SJCRH30 (cell line): ENCODE data around the gene OGFR. TPM values are rescaled to one million over a fixed set of nuclear protein-coding genes. Genes with fewer than 3 reads are reported as not detected.

Experiments
- DNase-seq, 2 experiments: peaks; one replicate each; pipeline ENCODE4 v3.0.0-alpha.2; 2015 to 2020
- H3K27ac ChIP-seq: fragments of 250-450 bp; sonication (Bioruptor Pico); 2 replicates; pipeline ENCODE4 v1.5.1; 2020; ENCODE audit warnings: mild to moderate bottlenecking, moderate library complexity
- H3K27me3 ChIP-seq: fragments of 250-450 bp; sonication (Bioruptor Pico); 2 replicates; pipeline ENCODE4 v1.5.1; 2020; ENCODE audit warnings: mild to moderate bottlenecking, moderate library complexity
- H3K36me3 ChIP-seq: fragments of 250-450 bp; sonication (Bioruptor Pico); 2 replicates; pipeline ENCODE4 v1.5.1; 2020; ENCODE audit warnings: mild to moderate bottlenecking, moderate library complexity
- H3K4me1 ChIP-seq: fragments of 250-450 bp; sonication (Bioruptor Pico); 2 replicates; pipeline ENCODE4 v1.5.1; 2020; ENCODE audit warnings: mild to moderate bottlenecking, moderate library complexity
- H3K4me3 ChIP-seq: fragments of 250-450 bp; sonication (Bioruptor Pico); 2 replicates; pipeline ENCODE4 v1.5.1; 2020; ENCODE audit warnings: mild to moderate bottlenecking, moderate library complexity
- H3K9me3 ChIP-seq: fragments of 250-450 bp; sonication (Bioruptor Pico); replicated peaks from 2 replicates; pipeline ENCODE4 v1.5.1; 2020; ENCODE audit warnings: mild to moderate bottlenecking, moderate library complexity
- total RNA-seq: library from RNA; depleted of rRNA; stranded (reverse); fragments of >200 nt; shearing (Covaris generic); gene quantifications from 2 replicates; pipeline ENCODE4 v1.2.3, GENCODE V29; 2014

The OGFR gene
- total RNA-seq, 1 experiment from 2014 or later = 49.0 TPM

- Histone ChIP-seq H3K27ac (no peak overlapping the region), H3K4me3 (no peak overlapping the region), H3K36me3 (peaks cover 26% of the 10 kb centered on the region), H3K4me1 (peaks cover 13% of the 10 kb centered on the region), H3K27me3 (no peaks in the 10 kb centered on the region), H3K9me3 (no peaks in the 10 kb centered on the region)
- no peak for DNase-seq
Measured at GRCh38 chr20:62797671-62798532, 6.7 kb upstream of the OGFR start.

- no peaks in the 10 kb centered on the region for H3K27me3 ChIP-seq
- no peak for DNase-seq
- H3K36me3 ChIP-seq = peaks cover 26% of the 10 kb centered on the region
- no peaks in the 10 kb centered on the region for H3K9me3 ChIP-seq
- no peak overlapping the region for H3K27ac ChIP-seq
- peaks cover 6% of the 10 kb centered on the region for H3K4me1 ChIP-seq
- no peak overlapping the region for H3K4me3 ChIP-seq
Measured at GRCh38 chr20:62799036-62799435, 5.6 kb upstream of the OGFR start.

DNA sequence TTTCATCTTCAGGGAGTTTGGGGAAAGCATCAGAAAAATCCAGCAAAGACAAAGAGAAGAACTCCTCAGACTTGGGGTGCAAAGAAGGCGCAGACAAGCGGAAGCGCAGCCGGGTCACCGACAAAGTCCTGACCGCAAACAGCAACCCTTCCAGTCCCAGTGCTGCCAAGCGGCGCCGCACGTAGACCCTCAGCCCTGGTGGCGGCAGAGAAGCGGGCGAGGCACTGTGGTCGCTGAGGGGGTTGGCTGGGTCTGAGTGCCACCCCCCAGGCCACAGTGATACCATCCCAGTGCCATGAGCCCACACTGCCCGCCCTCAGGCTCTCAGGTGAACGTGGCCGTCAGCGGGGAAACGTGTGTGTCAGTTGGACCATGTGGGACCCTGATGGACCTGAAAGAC lies 5.2 kb upstream of the OGFR start:
- Histone ChIP-seq H3K27me3 (no peaks in the 10 kb centered on the region), H3K27ac (no peak overlapping the region), H3K4me1 (peaks cover 6% of the 10 kb centered on the region), H3K9me3 (no peaks in the 10 kb centered on the region), H3K4me3 (no peak overlapping the region), H3K36me3 (peaks cover 26% of the 10 kb centered on the region)
- DNase-seq = no peak

GRCh38 chr20:62799873-62800272 lies 4.8 kb upstream of the OGFR start:
- Histone ChIP-seq H3K9me3 (no peaks in the 10 kb centered on the region), H3K4me1 (peaks cover 6% of the 10 kb centered on the region), H3K4me3 (no peak overlapping the region), H3K36me3 (peaks cover 26% of the 10 kb centered on the region), H3K27ac (no peak overlapping the region), H3K27me3 (no peaks in the 10 kb centered on the region)
- DNase-seq = no peak

- peaks cover 7% of the 10 kb centered on the region for H3K4me1 ChIP-seq
- H3K27me3 ChIP-seq = no peaks in the 10 kb centered on the region
- H3K9me3 ChIP-seq = no peaks in the 10 kb centered on the region
- H3K36me3 ChIP-seq = peaks cover 26% of the 10 kb centered on the region
- no peak overlapping the region for H3K27ac ChIP-seq
- no peak overlapping the region for H3K4me3 ChIP-seq
- no peak for DNase-seq
Measured at GRCh38 chr20:62800314-62801259, 4.0 kb upstream of the OGFR start.

DNA sequence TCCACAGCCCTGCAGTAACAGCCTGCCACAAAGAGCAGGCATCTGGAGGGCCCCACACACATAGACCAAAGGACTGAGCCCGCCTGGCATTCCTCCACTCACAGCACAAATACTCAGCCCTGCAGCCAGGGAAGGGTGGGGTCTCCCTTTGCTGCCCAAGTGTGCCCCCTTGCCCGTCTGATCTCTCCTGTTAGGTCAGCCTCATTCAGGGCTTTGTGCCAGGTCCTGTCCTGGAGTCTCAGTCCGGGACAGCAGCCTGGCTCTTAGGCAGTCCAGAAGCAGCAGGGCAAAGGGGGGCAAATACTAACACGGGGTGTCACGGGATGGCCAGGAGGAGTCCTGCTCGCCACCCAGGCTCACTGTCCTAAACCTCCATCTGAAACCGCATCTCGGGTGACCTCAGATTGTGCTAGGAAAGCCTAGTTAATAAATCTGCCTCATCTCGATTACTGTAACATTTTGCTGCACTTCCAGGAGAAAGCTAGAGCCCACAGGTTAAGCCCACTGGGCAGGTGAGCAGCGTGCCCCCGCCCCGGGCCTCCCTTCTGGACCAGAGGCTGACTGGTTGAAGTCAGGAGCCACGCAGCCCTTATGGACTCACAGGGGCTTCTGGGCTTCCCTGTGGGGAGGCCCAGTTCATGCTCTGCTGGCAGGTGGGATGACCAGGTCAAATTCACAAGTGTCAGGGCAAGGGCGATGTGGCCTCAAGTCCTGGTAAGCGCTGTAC lies 3.2 kb upstream of the OGFR start:
- H3K4me1 ChIP-seq = peaks cover 10% of the 10 kb centered on the region; the same call in 1 of the 2 replicates
- no peaks in the 10 kb centered on the region for H3K9me3 ChIP-seq
- H3K4me3 ChIP-seq = no peak overlapping the region
- peaks cover 26% of the 10 kb centered on the region for H3K36me3 ChIP-seq
- H3K27me3 ChIP-seq = no peaks in the 10 kb centered on the region
- no peak for DNase-seq
- H3K27ac ChIP-seq = no peak overlapping the region

DNA sequence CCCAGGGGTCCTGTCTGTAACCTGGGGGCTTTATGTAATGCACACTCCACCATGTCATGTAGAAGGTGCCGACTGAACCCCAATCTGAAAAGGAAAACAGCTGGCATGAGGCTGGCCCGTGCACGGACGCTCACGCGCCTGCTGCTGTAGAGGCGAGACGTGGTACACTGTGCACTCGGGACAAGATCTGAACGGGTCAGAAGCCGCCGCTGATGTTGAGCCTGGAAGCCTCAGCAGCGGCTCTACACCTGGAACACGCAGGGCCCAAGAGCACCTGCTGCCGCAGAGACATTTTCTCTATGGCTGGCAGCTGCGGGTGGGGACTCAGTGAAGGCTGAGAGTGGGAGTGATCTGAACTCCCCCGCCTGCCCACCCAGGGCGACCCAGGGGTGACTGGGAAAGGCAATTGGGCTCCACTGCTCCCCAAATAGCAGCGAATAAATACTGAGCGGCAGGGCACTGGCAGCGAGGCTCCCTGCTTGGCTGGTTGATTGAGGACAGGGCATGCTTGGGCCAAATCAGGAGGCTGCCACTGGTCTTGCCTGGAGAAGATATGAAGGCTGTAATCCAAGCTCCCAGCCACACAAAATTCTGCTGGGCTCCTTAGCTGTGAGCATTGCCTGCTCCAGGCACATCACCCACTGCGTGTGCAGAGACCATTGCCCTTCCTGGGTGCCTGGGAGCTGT lies 2.5 kb upstream of the OGFR start:
- H3K9me3 ChIP-seq = no peaks in the 10 kb centered on the region
- no peak for DNase-seq
- no peaks in the 10 kb centered on the region for H3K27me3 ChIP-seq
- peaks cover 8% of the 10 kb centered on the region; the same call in 1 of the 2 replicates for H3K4me1 ChIP-seq
- peaks cover 26% of the 10 kb centered on the region for H3K36me3 ChIP-seq
- no peak overlapping the region for H3K4me3 ChIP-seq
- H3K27ac ChIP-seq = no peak overlapping the region

GRCh38 chr20:62804021-62804626 lies 511 bp upstream of the OGFR start:
- H3K27me3 ChIP-seq = no peaks in the 10 kb centered on the region
- peaks cover 32% of the 10 kb centered on the region for H3K36me3 ChIP-seq
- peaks cover 8% of the 10 kb centered on the region; the same call in 1 of the 2 replicates for H3K4me1 ChIP-seq
- H3K4me3 ChIP-seq = peak overlapping the region; percentile 93
- no peaks in the 10 kb centered on the region for H3K9me3 ChIP-seq
- H3K27ac ChIP-seq = no peak overlapping the region
- DNase-seq = peak in 1 of 2 experiments; percentile 48

- H3K9me3 ChIP-seq = no peaks in the 10 kb centered on the region
- H3K36me3 ChIP-seq = peaks cover 30% of the 10 kb centered on the region
- H3K27me3 ChIP-seq = no peaks in the 10 kb centered on the region
- H3K4me1 ChIP-seq = peaks cover 8% of the 10 kb centered on the region; the same call in 1 of the 2 replicates
- H3K4me3 ChIP-seq = peak overlapping the region; percentile 93
- no peak overlapping the region for H3K27ac ChIP-seq
- peak; percentile 57 to 59 for DNase-seq
Measured at GRCh38 chr20:62805155-62805710, 598 bp downstream of the OGFR start.

- no peak for DNase-seq
- H3K27ac ChIP-seq = no peak overlapping the region
- peaks cover 30% of the 10 kb centered on the region for H3K36me3 ChIP-seq
Measured at GRCh38 chr20:62805711-62806382, 1.2 kb downstream of the OGFR start.

DNA sequence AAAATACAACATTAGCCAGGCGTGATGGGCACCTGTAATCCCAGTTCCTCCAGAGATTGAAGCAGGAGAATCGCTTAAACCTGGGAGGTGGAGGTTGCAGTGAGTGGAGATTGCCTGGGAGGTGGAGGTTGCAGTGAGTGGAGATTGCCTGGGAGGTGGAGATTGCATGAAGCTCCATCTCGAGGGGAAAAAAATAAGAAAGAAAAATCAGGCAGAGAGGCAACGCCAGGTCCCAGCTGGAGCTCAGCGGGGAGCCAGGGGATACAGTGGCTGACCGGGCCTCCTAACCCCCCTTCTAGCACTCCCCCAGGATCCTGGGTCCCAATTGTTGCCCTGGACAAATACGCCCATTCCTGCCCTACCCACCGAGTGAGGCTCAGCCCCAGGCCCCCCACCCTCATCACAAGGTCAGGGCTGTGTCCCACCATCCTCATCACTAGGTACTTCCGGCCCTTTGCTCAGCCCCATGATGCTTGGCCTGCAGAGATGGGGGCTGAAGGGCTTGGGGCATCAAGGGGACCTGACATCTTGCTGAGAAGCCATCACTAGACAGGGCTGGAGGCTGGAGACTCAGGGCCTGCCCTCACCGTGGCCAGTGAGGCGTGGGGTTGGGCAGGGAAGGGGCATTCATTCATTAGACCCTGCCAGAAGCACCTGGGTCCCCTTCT lies 1.9 kb downstream of the OGFR start:
- Histone ChIP-seq H3K27ac (no peak overlapping the region), H3K4me1 (peaks cover 8% of the 10 kb centered on the region; the same call in 1 of the 2 replicates), H3K4me3 (no peak overlapping the region; the same call in 1 of the 2 replicates), H3K9me3 (no peaks in the 10 kb centered on the region), H3K36me3 (peaks cover 32% of the 10 kb centered on the region), H3K27me3 (no peaks in the 10 kb centered on the region)
- DNase-seq = no peak

More at GRCh38 chr20:62805711-62806382, 1.2 kb downstream of the OGFR start:
- peak overlapping the region; percentile 93 for H3K4me3 ChIP-seq
- peaks cover 8% of the 10 kb centered on the region; the same call in 1 of the 2 replicates for H3K4me1 ChIP-seq
- no peaks in the 10 kb centered on the region for H3K9me3 ChIP-seq
- no peaks in the 10 kb centered on the region for H3K27me3 ChIP-seq

DNA sequence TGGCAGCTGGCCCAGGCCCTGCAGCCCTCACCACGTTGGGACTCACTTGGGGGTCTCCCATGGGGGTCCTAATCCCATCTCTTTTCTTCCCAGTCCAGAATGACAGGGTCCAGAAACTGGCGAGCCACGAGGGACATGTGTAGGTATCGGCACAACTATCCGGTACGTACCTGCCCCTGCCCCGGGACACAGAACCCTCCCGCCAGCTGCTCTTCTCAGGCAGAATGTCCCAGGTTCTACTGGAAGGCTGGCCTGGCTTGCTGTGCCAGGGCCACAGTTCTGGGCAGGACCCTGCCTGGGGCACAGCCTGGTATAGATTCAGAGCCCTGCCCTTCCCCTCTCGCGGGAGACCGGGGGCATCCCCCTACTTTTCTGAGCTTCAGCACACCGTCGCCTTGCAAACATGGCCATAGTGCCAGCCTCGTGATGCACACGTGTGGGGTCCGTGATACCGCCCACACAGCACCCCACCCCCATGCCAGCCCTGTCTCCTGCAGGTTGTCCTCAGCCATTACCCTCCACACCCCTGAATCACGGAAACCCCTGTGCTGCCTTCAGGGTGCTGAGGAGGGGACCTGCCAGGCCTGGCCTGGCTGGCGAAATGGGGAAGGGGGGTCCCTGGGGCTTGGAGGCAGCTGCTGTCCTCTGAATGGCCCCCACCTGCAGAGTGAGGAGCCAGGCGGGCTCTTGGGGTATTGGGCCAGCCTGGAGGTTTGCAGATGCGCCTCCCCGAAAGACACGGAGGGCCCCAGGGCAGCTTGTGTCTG lies 3.0 kb downstream of the OGFR start:
- H3K27ac ChIP-seq = no peak overlapping the region
- H3K27me3 ChIP-seq = no peaks in the 10 kb centered on the region
- no peak for DNase-seq
- peaks cover 37% of the 10 kb centered on the region for H3K36me3 ChIP-seq
- no peak overlapping the region for H3K4me3 ChIP-seq
- peaks cover 8% of the 10 kb centered on the region; the same call in 1 of the 2 replicates for H3K4me1 ChIP-seq
- no peaks in the 10 kb centered on the region for H3K9me3 ChIP-seq
